ENCODE measurements around the gene FBXO10.
"Not testable (repeated sequence)": the region's sequence is repeated elsewhere in the genome, so short reads cannot be mapped to it uniquely, and the experiment has no call there.

Gene FBXO10

DNA sequence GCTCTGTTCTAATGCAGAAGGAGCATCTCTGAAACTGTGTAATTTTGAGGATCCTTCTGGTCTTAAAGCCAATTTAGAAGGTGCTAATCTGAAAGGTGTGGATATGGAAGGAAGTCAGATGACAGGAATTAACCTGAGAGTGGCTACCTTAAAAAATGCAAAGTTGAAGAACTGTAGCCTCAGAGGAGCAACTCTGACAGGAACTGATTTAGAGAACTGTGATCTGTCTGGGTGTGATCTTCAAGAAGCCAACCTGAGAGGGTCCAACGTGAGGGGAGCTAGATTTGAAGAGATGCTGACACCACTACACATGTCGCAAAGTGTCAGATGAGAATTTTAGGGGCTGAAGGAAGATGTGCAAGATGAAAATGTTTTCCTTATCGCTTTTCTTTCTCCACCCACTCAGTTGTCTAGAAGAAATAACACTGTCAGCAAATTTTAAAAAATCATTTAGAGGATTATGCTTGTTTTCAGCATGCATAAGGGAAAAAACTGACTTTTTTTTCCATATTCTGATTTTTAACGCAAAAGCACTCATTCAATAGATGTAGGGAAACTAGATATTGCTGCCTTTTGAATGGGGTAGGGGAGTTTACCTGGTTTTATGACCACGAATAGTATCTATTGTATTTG lies 98.1 kb downstream of the FBXO10 start:
- DNase-seq (ENCODE audit: low spot score): not testable (repeated sequence)

DNA sequence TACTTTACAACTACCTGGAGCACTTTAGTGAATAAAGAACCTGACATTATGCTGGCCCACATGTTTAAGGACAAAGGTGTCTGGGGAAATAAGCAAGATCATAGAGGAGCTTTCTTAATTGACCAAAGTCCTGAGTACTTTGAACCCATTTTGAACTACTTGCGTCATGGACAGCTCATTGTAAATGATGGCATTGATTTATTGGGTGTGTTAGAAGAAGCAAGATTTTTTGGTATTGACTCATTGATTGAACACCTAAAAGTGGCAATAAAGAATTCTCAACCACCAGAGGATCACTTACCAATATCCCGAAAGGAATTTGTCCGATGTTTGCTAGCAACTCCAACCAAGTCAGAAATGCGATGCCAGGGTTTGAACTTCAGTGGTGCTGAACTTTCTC lies 98.7 kb downstream of the FBXO10 start:
- DNase-seq (ENCODE audit: low spot score): not testable (repeated sequence)

- no peak for DNase-seq (ENCODE audit: low spot score)
Observed at GRCh38 chr9:37476930-37477329, 99.2 kb downstream of the FBXO10 start.

DNA sequence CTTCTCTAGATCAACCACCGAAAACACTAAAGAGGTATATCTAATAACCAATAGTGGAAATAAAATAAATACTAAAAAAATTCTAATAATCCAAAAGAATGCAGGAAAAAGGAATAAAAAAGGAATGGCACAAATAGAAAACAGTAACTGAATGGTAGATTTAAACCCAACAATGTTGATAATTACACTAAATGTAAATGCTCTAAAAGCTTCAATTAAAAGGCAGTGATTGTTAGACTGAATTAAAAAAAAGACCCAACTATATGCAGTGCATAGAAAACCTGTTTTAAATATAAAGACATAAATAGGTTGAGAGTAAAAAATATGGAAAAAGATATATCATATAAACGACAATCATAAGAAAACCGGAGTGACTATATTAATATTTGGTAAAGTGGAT lies 101.7 kb downstream of the FBXO10 start:
- DNase-seq (ENCODE audit: low spot score): no peak

DNA sequence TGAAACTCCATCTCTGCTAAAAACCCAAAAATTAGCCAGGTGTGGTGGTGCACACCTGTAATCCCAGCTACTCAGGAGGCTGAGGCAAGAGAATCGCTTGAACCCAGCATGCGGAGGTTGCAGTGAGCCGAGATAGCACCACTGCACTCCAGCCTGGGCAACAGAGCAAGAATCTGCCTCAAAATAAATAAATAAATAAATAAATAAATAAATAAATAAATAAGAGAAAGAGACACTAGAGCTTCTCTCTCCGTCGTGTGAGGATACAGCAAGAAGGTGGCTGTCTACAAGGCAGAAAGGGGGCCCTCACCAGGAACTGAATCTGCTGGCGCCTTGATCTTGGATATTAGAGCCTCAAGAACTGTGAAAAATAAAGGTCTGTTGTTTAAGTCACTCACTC lies 102.2 kb downstream of the FBXO10 start:
- DNase-seq (ENCODE audit: low spot score): not testable (repeated sequence)

DNA sequence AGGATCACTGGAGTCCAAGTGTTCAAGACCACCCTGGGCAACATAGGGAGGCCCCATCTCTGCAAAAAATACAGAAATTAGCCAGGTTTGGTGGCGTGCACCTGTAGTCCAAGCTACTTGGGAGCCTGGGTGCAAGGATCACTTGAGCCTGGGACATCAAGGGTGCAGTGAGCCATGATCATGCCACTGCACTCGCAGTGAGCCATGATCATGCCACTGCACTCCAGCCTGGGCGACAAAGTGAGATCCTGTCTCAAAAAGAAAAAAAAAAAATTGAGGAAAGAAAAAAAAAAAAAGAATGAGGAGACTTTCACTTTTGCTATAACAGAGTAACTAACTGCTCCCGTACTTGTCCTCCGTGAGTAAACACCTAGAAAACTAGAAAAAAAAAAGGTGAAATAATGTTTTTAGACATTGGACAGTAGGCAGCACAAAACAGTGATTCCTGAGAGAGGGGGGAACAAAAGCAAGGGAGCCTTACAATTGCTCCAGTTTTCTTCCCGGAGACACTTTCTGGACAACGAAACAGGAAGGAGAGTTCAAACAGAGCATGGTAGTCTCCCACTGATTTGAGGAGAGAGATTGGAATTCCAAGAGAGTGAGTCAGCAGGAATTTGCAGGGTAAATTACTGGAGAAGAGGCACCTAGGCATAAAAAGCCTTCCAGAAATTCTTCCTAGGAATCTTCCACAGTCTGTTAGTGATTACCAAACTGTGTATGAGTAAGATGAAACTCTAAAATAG lies 104.1 kb downstream of the FBXO10 start:
- DNase-seq (ENCODE audit: low spot score): no peak

DNA sequence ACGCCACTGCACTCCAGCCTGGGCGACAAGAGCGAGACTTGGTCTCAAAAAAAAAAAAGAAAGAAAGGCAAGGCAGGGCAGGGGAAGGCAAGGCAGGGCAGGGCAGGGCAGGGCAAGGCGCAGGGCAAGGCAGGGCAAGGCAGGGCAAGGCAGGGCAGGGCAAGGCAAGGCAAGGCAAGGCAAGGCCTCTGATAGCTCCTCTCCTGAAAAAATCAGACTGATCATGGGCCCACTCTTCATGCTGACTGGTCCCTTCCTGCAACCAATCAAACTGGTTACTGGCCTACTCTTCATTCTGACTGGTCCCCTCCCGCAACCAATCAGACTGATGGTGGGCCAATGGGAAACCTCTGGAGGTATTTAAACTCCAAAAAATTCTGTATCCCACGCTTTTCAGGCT lies 107.6 kb downstream of the FBXO10 start:
- no peak for DNase-seq (ENCODE audit: low spot score)

DNA sequence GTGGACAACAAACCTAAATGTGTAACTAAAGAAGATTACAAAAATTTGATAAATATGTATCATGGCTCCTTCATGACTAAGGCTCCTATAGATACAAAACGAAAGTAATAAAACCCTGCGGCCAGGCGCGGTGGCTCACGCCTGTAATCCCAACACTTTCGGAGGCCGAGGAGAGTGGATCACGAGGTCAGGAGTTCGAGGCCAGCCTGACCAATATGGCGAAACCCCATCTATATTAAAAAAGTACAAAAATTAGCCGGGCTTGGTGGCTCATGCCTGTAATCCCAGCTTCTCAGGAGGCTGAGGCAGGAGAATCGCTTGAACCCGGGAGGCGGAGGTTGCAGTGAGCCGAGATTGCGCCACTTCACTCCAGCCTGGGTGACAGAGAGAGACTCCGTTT lies 108.7 kb downstream of the FBXO10 start:
- DNase-seq (ENCODE audit: low spot score): not testable (repeated sequence)

GRCh38 chr9:37466037-37466709 lies 110.0 kb downstream of the FBXO10 start:
- peak; percentile 75 for DNase-seq (ENCODE audit: low spot score)

GRCh38 chr9:37465249-37466036 lies 110.7 kb downstream of the FBXO10 start, which contains the start of gene ZBTB5:
ZBTB5 (minus strand) TSS chr9:37465450; CDS start chr9:37442551, 22,899 bp downstream.
- peak; percentile 100 for DNase-seq (ENCODE audit: low spot score)

GRCh38 chr9:37464426-37465248 lies 111.5 kb downstream of the FBXO10 start:
- DNase-seq (ENCODE audit: low spot score): peak; percentile 74

GRCh38 chr9:37464006-37464405 lies 112.2 kb downstream of the FBXO10 start:
- DNase-seq (ENCODE audit: low spot score): no peak

Data from Ammon's horn (tissue), 1 donor.